HL-60/S4 treated with phorbol 12-myristate 13-acetate at 8.2 ng/mL for 4 days and 3 days (cell line): ENCODE measurements around the gene ADAMTS9.

Source experiments
- in situ Hi-C: fragments of 300-500 bp; cut with MboI; formaldehyde crosslinking; loops from 2 replicates; pipeline ENCODE4 v1.15.0; 2022; ENCODE audit warnings: low sequenced_read_pairs

Gene ADAMTS9

DNA sequence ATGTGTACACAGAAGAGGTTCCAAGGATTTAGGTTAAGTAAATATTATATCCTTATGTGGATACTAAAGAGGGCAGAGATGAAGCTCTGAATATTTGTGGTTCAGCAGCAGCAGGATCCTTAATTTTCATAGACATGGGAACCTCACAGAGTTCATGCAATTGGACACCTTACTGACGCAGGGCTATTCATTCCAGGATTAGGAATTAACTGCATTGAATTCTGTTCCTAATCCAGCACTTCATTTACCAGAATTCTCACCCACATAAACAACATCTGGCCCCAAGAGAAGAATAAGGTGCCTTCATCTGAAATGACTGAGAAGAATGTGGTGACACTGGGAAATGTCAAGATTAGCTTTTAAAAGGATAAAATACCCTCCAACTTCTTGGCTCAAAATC lies 62.4 kb downstream of the ADAMTS9 start:
- in situ Hi-C loops, result no loop called here

- in situ Hi-C loops, result no loop called here
Measured at GRCh38 chr3:64623125-64623524, 64.7 kb downstream of the ADAMTS9 start.

DNA sequence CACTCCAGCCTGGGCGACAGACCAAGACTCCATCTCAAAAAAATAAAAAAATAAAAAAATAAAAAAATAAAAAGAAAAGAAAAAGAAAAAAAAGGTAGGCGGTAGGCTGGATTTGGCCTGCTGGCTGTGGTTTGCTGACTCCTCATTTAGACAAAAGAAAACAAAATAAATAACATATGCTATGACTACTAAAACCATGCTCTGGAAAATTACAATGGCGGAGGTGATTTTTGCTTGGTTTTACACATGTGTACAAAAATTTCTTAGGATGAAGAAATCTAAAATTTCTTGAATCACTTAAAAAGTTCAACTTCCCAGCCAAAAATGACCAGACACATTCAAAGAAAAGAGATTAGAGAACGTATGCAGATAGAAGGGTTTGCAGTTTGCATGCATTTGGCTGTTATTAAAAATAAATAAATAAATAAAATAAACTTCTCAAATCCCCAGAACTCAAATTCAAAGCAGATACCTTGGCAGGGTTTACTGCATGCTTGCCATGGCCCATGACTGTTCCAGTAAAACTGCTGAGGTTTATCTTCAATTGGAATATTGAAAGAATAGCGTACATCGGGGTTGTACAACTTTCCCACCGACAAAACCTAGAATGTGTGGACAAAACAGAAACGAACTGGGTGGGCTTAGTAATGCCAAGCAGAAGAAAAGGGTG lies 65.9 kb downstream of the ADAMTS9 start:
- in situ Hi-C loops, result no loop called here

DNA sequence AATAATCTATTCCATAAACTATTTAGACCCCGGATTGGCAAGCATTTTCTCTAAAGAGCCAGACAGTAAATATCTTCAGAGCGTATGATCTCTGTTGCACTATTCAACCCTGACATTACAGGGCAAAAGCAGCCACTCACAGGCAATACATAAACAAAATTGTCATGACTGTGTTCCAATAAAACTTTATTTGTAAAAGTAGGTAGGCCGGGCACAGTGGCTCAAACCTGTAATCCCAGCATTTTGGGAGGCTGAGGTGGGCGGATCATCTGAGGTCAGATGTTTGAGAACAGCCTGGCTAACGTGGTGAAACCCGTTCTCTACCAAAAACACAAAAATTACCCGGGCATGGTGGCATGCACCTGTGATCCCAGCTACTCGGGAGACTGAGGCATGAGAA lies 66.5 kb downstream of the ADAMTS9 start:
- in situ Hi-C loops, result no loop called here

GRCh38 chr3:64620020-64620419 lies 67.8 kb downstream of the ADAMTS9 start:
- in situ Hi-C loops, result no loop called here

- in situ Hi-C loops, result no loop called here
Measured at GRCh38 chr3:64619216-64619615, 68.6 kb downstream of the ADAMTS9 start.

GRCh38 chr3:64617610-64618009 lies 70.2 kb downstream of the ADAMTS9 start:
- in situ Hi-C loops, result no loop called here

- in situ Hi-C loops, result no loop called here
Measured at GRCh38 chr3:64616953-64617352, 70.8 kb downstream of the ADAMTS9 start.

DNA sequence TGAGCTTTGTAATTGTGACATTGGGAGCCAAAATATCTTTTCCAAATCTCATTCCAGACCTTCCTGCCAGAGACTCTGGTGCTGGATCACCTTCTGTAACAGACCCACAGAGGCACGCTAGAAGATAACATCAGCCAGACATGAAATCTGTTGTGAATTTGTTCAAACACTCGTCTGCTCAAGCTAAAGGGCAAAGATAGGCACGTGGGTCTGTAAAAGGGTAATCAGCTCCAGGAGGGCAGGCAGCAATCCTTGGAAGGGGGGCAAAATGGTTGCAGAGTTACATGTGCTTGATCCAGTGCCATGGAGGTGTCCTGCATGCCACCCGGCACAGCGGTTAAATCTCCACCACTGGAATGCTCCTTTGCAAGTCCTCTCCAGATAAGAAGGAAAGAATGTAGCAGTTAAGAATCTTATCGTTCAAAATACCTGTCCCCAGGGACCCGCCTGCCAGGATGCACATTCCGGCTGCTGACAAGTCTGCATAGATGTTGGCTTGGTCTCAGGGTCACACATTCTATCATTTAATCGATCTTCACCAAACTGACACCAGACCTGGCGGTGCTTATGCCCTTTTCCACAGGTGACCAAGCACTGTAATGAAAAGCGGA lies 74.8 kb downstream of the ADAMTS9 start:
- in situ Hi-C loops, result no loop called here

GRCh38 chr3:64612082-64612860 lies 75.5 kb downstream of the ADAMTS9 start:
- in situ Hi-C loops, result no loop called here

- in situ Hi-C loops, result no loop called here
Measured at GRCh38 chr3:64608741-64609140, 79.1 kb downstream of the ADAMTS9 start.

GRCh38 chr3:64607032-64607551 lies 80.7 kb downstream of the ADAMTS9 start:
- in situ Hi-C loops, result no loop called here

- in situ Hi-C loops, result no loop called here
Measured at GRCh38 chr3:64604313-64604712, 83.5 kb downstream of the ADAMTS9 start.

DNA sequence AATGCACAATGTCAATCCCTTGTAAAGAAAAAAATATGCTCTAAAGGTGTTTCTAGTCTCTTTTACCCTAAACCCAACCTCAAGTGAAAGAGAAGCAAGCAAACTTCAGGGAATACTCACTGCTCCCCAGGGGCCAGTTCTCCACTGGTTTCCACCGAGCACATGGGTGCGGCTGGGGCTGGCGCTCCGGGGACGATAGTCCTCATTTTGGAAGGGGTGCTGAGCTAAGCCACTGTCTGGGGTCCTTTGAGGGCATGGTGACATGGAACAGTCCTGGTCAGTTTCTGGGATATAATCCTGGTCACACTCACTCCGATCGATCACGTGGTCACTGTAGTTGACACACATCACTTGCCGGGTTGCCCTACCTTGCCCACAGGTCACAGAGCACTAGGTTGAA lies 86.0 kb downstream of the ADAMTS9 start:
- in situ Hi-C loops, result no loop called here

GRCh38 chr3:64600246-64600950 lies 87.4 kb downstream of the ADAMTS9 start:
- in situ Hi-C loops, result no loop called here

GRCh38 chr3:64599651-64600050 lies 88.1 kb downstream of the ADAMTS9 start:
- in situ Hi-C loops, result no loop called here

DNA sequence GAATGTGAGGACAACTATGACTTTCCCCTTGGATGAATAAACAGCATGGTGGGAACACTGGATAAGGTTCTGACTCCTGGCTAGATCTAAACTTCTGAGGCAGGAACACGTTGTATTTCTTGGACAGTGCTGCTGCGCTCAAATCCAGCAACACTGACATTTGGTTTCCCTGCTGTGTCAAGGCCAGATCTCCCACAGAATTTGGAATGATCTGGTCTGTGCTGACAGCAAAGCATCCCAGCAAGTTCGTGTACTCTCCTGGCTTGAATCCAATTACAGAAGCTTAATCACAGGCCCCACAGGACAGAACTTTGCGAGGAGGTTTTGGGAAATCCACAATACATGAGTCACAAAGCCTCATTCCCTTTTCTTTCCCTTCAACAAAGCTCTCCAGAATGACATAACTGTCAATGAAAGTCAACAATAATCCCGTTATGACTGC lies 92.5 kb downstream of the ADAMTS9 start:
- in situ Hi-C loops, result no loop called here

DNA sequence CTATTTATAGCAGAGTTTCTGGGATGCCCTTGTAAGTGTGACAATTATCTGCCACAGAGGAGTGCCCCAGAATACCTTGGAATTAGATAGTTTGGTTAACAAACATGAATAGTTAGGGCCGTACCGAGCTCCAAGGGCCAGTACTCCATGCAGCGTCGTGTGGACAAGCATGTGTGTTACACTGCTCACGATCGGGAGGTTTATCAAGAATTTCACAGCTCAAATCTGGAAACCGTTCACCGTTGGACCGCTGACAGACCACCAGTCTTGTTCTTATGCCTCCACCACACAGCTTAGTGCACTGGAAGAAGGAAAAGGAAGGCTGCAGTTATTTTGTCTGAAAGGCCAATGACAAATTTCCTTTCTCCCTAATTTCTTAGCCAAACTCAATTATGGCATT lies 93.7 kb downstream of the ADAMTS9 start:
- in situ Hi-C loops, result no loop called here

GRCh38 chr3:64593350-64593749 lies 94.5 kb downstream of the ADAMTS9 start:
- in situ Hi-C loops, result no loop called here

GRCh38 chr3:64591615-64592014 lies 96.2 kb downstream of the ADAMTS9 start:
- in situ Hi-C loops, result no loop called here

DNA sequence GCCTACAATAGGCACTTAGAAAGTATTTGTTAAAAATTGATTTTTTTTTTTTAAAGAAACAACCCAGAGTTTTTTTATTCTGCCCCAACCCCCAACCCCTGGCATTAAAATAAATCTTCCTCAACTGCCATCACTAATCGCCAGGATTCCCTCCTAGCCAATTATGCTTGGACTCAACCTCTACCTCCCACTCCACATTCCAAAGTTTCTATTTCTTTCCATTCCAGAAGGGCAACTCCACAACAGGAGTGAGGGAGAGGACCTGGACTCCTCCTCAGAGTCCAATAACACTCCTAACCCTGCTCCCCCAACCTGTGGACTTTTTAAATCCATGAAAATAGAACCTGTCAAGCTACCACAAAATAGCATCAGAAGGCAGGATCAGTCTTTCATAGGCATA lies 99.4 kb downstream of the ADAMTS9 start:
- in situ Hi-C loops, result no loop called here
